ENCODE data around the gene SLC30A3. TPM values are rescaled to one million over a fixed set of nuclear protein-coding genes. Genes with fewer than 3 reads are reported as not detected.
A peak's percentile ranks its signal among the peaks of the same experiment; 100 is the strongest.

The SLC30A3 gene
- total RNA-seq, 4 donors from 2014 or later = 0.20 TPM; not detected in 3

DNA sequence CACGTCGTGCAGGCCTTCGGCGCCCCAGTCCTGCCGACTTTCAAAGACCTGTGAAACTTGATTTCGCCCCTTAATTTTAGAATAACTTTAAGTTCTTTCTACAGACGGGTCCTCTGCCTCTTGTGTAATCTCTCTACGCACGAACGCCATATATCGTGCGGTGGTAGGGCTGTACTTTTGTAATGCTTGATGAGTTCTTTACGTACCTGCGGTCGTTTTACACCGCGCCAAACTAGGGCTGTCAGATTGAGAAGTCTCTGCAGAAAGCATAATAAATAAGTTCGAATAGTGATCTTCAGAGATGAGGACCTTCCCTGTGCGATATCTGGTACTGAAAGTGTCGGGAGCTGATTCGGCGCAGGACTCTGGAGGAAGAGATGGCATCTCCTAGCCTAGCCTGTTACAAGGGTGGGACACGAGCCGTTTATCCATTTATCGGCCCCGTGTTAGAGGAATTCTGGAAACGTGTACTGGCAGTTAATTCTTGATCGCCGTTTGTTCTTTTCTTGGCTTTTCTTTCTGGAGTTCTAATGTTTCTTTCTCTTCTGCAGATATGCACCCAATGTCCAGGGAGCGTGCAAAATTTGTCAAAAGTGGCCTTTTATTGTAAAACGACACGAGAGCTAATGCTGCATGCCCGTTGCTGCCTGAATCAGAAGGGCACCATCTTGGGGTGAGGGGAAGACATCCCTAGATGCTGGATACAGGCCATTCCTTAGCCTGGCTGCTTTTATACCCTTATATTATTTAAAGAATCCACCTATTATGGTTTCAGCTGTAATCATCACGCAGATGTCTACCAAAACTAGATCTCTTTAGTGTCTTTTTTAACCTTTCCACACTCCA, 50.0 kb downstream of the SLC30A3 start:
- no peaks in the 10 kb centered on the region for H3K9me3 ChIP-seq
- H3K36me3 ChIP-seq = peaks cover 0 to 33% of the 10 kb centered on the region in 2 donors
- in situ Hi-C loops (cut with MboI; ENCODE audit: low sequenced_read_pairs in 4 of 4) (loop anchor here in 1 of 4 donors (25.0 kb wide), 1 partner anchor 251 kb away; the partner anchor contains the start of gene MAPRE3), intact Hi-C loops (cut with DNase I; ENCODE audit: low total_unique reads) (loop anchor here (1.0 to 10.0 kb wide), 5 partner anchors 69 to 272 kb away; partner anchors contain the start of genes GTF3C2, IFT172, KHK and PREB)
- H3K4me3 ChIP-seq = peak overlapping the region; percentile 83 to 94 (median 87)
- ATAC-seq (peak; percentile 55), DNase-seq (no peak)
- H3K27ac ChIP-seq = peak overlapping the region; percentile 94 to 99 (median 98)
- peaks cover 15 to 24% of the 10 kb centered on the region in 2 donors for H3K4me1 ChIP-seq
- no peaks in the 10 kb centered on the region for H3K27me3 ChIP-seq
- TF ChIP-seq POLR2A (IDR thresholded peaks at IDR 0.05) = no peak
- TF ChIP-seq, protein P1, sequence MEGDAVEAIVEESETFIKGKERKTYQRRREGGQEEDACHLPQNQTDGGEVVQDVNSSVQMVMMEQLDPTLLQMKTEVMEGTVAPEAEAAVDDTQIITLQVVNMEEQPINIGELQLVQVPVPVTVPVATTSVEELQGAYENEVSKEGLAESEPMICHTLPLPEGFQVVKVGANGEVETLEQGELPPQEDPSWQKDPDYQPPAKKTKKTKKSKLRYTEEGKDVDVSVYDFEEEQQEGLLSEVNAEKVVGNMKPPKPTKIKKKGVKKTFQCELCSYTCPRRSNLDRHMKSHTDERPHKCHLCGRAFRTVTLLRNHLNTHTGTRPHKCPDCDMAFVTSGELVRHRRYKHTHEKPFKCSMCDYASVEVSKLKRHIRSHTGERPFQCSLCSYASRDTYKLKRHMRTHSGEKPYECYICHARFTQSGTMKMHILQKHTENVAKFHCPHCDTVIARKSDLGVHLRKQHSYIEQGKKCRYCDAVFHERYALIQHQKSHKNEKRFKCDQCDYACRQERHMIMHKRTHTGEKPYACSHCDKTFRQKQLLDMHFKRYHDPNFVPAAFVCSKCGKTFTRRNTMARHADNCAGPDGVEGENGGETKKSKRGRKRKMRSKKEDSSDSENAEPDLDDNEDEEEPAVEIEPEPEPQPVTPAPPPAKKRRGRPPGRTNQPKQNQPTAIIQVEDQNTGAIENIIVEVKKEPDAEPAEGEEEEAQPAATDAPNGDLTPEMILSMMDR (IDR thresholded peaks at IDR 0.05 in 4 of 5, conservative IDR thresholded peaks at IDR 0.05 in 1 of 5) = no peak

DNA sequence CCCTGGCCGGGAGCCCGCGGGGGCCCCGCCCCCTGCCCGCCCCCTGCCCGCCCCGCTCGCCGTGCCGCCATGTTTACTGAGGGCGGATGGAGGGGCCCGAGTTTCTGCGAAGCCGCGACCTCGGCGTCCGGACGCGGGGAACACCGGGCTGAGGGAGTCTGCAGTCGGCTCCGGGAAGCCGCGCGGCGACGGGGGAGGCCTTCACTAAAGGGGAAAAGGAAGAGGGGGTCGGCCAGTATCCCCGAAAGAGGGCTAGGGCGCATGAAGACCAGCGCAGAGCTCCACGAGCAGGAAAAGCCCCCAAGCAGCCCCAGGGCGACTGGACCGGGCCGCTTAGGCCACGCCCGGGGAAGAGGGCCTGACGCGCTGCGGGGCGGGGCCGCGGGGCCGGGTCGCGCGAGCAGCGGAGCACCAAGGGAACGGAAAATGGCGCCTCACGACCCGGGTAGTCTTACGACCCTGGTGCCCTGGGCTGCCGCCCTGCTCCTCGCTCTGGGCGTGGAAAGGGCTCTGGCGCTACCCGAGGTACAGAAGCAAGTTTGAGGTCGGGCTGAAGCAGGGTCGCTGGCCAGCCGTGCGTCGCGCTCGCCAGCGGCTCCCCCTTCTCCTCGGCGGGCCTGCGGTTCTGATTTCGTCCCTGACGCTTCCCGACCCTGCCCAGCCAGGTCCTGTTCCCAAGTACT, 50.8 kb downstream of the SLC30A3 start, which contains the start of the genes ATRAID and SLC5A6:
Gene ATRAID, plus strand, starts transcription at position 99 of the 683 bp plus-strand sequence. Its CDS starts 328 bp downstream, at position 427.
Gene SLC5A6, minus strand, starts transcription at position 326 of the 683 bp plus-strand sequence. CDS start 4,618 bp downstream, outside the sequence.
- peak; percentile 90 to 92 for ATAC-seq
- intact Hi-C loops (cut with DNase I; ENCODE audit: low total_unique reads) (loop anchor here (1.0 to 10.0 kb wide), 5 partner anchors 70 to 273 kb away; partner anchors contain the start of genes GTF3C2, IFT172, KHK and PREB), in situ Hi-C loops (cut with MboI; ENCODE audit: low sequenced_read_pairs in 4 of 4) (loop anchor here in 1 of 4 donors (25.0 kb wide), 1 partner anchor 250 kb away; the partner anchor contains the start of gene MAPRE3)
- peak; percentile 87 to 89 for TF ChIP-seq POLR2A (IDR thresholded peaks at IDR 0.05)
- TF ChIP-seq, protein P1 (IDR thresholded peaks at IDR 0.05 in 4 of 5, conservative IDR thresholded peaks at IDR 0.05 in 1 of 5) = no peak
- no peaks in the 10 kb centered on the region for H3K9me3 ChIP-seq
- peak within 1 kb of the TSS; percentile 94 to 99 (median 98) for H3K27ac ChIP-seq
- no peaks in the 10 kb centered on the region for H3K27me3 ChIP-seq
- peaks cover 15 to 18% of the 10 kb centered on the region in 2 donors for H3K4me1 ChIP-seq
- DNase-seq = peak; percentile 81 to 84
- peaks cover 0 to 39% of the 10 kb centered on the region in 2 donors for H3K36me3 ChIP-seq
- peak within 1 kb of the TSS; percentile 83 to 94 (median 87) for H3K4me3 ChIP-seq

DNA sequence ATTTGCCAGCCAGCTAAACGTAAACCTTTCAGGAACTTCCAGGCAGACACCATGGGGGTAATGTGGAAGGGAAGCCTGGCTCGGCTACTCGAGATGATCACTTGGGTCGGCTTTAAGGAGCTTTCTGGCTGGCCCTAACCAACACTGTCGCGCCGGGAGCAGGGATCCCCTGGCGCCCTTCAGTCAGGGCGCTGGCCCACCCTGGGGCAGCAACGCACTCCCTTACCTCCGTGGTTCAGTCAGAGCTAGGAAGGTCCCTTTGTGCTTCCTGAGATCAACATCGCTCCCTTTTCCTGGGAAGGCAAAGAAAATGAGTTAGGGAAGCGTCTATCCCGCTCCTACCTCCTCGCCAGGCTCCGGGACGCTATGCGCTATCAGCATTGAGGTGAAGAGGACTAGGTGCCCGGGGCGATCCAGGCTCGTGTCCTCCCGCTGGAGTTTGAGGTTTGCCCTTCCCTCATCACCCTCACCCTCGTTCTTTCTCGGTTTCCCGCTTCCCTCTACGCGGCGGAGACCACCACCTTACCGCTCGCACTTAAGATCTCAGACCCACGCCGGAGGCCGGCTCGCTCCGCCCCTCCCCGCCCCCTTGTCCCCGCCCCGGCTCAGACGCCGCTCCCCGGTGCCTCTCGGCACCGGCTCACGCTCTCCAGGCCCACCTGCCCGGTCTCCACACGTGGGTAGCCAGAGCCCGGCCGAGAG, 51.5 kb downstream of the SLC30A3 start:
- Histone ChIP-seq H3K9me3 (no peaks in the 10 kb centered on the region), H3K27me3 (no peaks in the 10 kb centered on the region), H3K27ac (peak overlapping the region; percentile 94 to 99 (median 98)), H3K4me3 (peak overlapping the region; percentile 83 to 94 (median 87)), H3K36me3 (peaks cover 0 to 45% of the 10 kb centered on the region in 2 donors), H3K4me1 (peaks cover 12 to 18% of the 10 kb centered on the region in 2 donors)
- TF ChIP-seq, protein P1 (IDR thresholded peaks at IDR 0.05 in 4 of 5, conservative IDR thresholded peaks at IDR 0.05 in 1 of 5) = no peak
- no peak for TF ChIP-seq POLR2A (IDR thresholded peaks at IDR 0.05)
- no peak for DNase-seq
- in situ Hi-C loops (cut with MboI; ENCODE audit: low sequenced_read_pairs in 4 of 4) = loop anchor here in 1 of 4 donors (25.0 kb wide), 1 partner anchor 249 kb away; the partner anchor contains the start of gene MAPRE3
- intact Hi-C loops (cut with DNase I; ENCODE audit: low total_unique reads) = loop anchor here (5.0 to 10.0 kb wide), 3 partner anchors 71 to 273 kb away; partner anchors contain the start of genes GTF3C2, IFT172 and TRIM54
- ATAC-seq = peak; percentile 28 to 31

All from gastrocnemius medialis (tissue), 4 donors.